Measurements from ENCODE around the gene COX7A1. TPM values are rescaled to one million over a fixed set of nuclear protein-coding genes. Genes with fewer than 3 reads are reported as not detected.
A peak's percentile ranks its signal among the peaks of the same experiment; 100 is the strongest.

COX7A1 gene
- total RNA-seq, 2 experiments from 2014 or later: not detected

- H3K9me3 ChIP-seq (ENCODE audit: control insufficient read depth in 1 of 2, insufficient read depth in 1 of 2, low read length in 2 of 2): no peaks in the 10 kb centered on the region
- TF ChIP-seq CTCF (IDR thresholded peaks at IDR 0.05): no peak
- Mint-ChIP-seq H3K27me3 (no peaks in the 10 kb centered on the region), H3K9me3 (no peaks in the 10 kb centered on the region), H3K4me3 (peak overlapping the region; percentile 94), H3K36me3 (ENCODE audit: low read depth) (peaks cover 74% of the 10 kb centered on the region), H3K4me1 (ENCODE audit: low read depth) (peaks cover 45% of the 10 kb centered on the region), H3K27ac (peak overlapping the region; percentile 94)
- intact Hi-C loops (cut with DNase I, micrococcal nuclease): loop anchor here (5.0 to 10.0 kb wide), 6 partner anchors 371 to 1791 kb away; partner anchors contain the start of genes IGFLR1 (in 1 of the 2), LIN37 (in 1 of the 2), PSENEN (in 1 of the 2) and SIPA1L3 (in 1 of the 2)
- no peaks in the 10 kb centered on the region for H3K27me3 ChIP-seq (ENCODE audit: control insufficient read depth in 1 of 2, insufficient read depth in 2 of 2, low read length in 2 of 2)
- H3K4me1 ChIP-seq (ENCODE audit: insufficient read depth, low read length): peaks cover 40% of the 10 kb centered on the region
- POLR2A ChIA-PET: interaction anchor here (0.9 to 3.4 kb wide), 6 partner anchors 11 to 213 kb away, joined by 3 to 51 read pairs (median 14); partner anchors contain the start of genes CAPNS1 and THAP8
- H3K36me3 ChIP-seq (ENCODE audit: insufficient read depth, low read length): peaks cover 51% of the 10 kb centered on the region
- ATAC-seq (ENCODE audit: poor library complexity): no peak
- peak overlapping the region; percentile 87 to 92 for H3K27ac ChIP-seq (ENCODE audit: low read depth in 1 of 2, low read length in 2 of 2)
- H3K4me3 ChIP-seq (ENCODE audit: low read length): peak overlapping the region; percentile 97
- CTCF ChIA-PET: interaction anchor here (5.1 kb wide), 1 partner anchor 12 kb away, joined by 29 read pairs; no protein-coding TSS in a partner anchor
- DNase-seq: no peak
Observed at GRCh38 chr19:36116344-36116637, 36.0 kb downstream of the COX7A1 start.

- Mint-ChIP-seq H3K4me1 (ENCODE audit: low read depth) (peaks cover 45% of the 10 kb centered on the region), H3K9me3 (no peaks in the 10 kb centered on the region), H3K36me3 (ENCODE audit: low read depth) (peaks cover 73% of the 10 kb centered on the region), H3K27me3 (no peaks in the 10 kb centered on the region), H3K27ac (peak within 1 kb of the TSS; percentile 94), H3K4me3 (peak within 1 kb of the TSS; percentile 94)
- H3K4me1 ChIP-seq (ENCODE audit: insufficient read depth, low read length): peaks cover 40% of the 10 kb centered on the region
- CTCF ChIA-PET: interaction anchor here (0.6 to 5.1 kb wide), 4 partner anchors 12 to 421 kb away, joined by 3 to 29 read pairs (median 3); partner anchors contain the start of genes ZNF146 and ZNF565
- peak in 12 of 14 experiments; percentile 84 to 96 (median 89) for DNase-seq
- H3K27me3 ChIP-seq (ENCODE audit: control insufficient read depth in 1 of 2, insufficient read depth in 2 of 2, low read length in 2 of 2): no peaks in the 10 kb centered on the region
- POLR2A ChIA-PET: interaction anchor here (0.6 to 3.4 kb wide), 27 partner anchors 9 to 1933 kb away, joined by 3 to 51 read pairs (median 4); partner anchors contain the start of genes ALKBH6, APLP1, CAPNS1 and IGFLR1
- H3K36me3 ChIP-seq (ENCODE audit: insufficient read depth, low read length): peaks cover 50% of the 10 kb centered on the region
- no peak for TF ChIP-seq CTCF (IDR thresholded peaks at IDR 0.05)
- peak within 1 kb of the TSS; percentile 87 to 92 for H3K27ac ChIP-seq (ENCODE audit: low read depth in 1 of 2, low read length in 2 of 2)
- H3K9me3 ChIP-seq (ENCODE audit: control insufficient read depth in 1 of 2, insufficient read depth in 1 of 2, low read length in 2 of 2): no peaks in the 10 kb centered on the region
- intact Hi-C loops (cut with DNase I, micrococcal nuclease): loop anchor here (1.0 to 10.0 kb wide), 9 partner anchors 12 to 1792 kb away; partner anchors contain the start of genes ALKBH6 (in 1 of the 2), CAPNS1 (in 1 of the 2), IGFLR1 (in 1 of the 2) and LIN37 (in 1 of the 2)
- H3K4me3 ChIP-seq (ENCODE audit: low read length): peak within 1 kb of the TSS; percentile 97
- peak; percentile 47 for ATAC-seq (ENCODE audit: poor library complexity)
Observed at GRCh38 chr19:36115453-36116343, 36.5 kb downstream of the COX7A1 start, which contains the start of gene TBCB. Gene TBCB, plus strand, starts transcription at chr19:36115468. Its CDS starts 93 bp downstream, at chr19:36115561.

GRCh38 chr19:36114721-36115452 lies 37.4 kb downstream of the COX7A1 start, which contains the start of gene POLR2I:
Gene POLR2I, minus strand, starts transcription at chr19:36114875. Its CDS starts 19 bp downstream, at chr19:36114856.
- peak within 1 kb of the TSS; percentile 94 for H3K4me3 Mint-ChIP-seq
- peak within 1 kb of the TSS; percentile 94 for H3K27ac Mint-ChIP-seq
- Histone ChIP-seq H3K36me3 (ENCODE audit: insufficient read depth, low read length) (peaks cover 42% of the 10 kb centered on the region), H3K4me3 (ENCODE audit: low read length) (peak within 1 kb of the TSS; percentile 97), H3K27me3 (ENCODE audit: control insufficient read depth in 1 of 2, insufficient read depth in 2 of 2, low read length in 2 of 2) (no peaks in the 10 kb centered on the region), H3K4me1 (ENCODE audit: insufficient read depth, low read length) (peaks cover 40% of the 10 kb centered on the region), H3K27ac (ENCODE audit: low read depth in 1 of 2, low read length in 2 of 2) (peak within 1 kb of the TSS; percentile 87 to 92), H3K9me3 (ENCODE audit: control insufficient read depth in 1 of 2, insufficient read depth in 1 of 2, low read length in 2 of 2) (no peaks in the 10 kb centered on the region)
- no peak for TF ChIP-seq CTCF (IDR thresholded peaks at IDR 0.05)
- ATAC-seq (ENCODE audit: poor library complexity) (peak; percentile 86), DNase-seq (peak; percentile 96 to 100 (median 99))
- CTCF ChIA-PET: interaction anchor here (0.5 to 5.1 kb wide), 5 partner anchors 13 to 739 kb away, joined by 3 to 29 read pairs (median 3); partner anchors contain the start of genes ZNF146 and ZNF565
- POLR2A ChIA-PET: interaction anchor here (0.6 to 3.4 kb wide), 26 partner anchors 9 to 1934 kb away, joined by 3 to 51 read pairs (median 4); partner anchors contain the start of genes ALKBH6, APLP1, CAPNS1 and IGFLR1
- peaks cover 42% of the 10 kb centered on the region for H3K4me1 Mint-ChIP-seq (ENCODE audit: low read depth)
- peaks cover 65% of the 10 kb centered on the region for H3K36me3 Mint-ChIP-seq (ENCODE audit: low read depth)
- intact Hi-C loops (cut with DNase I, micrococcal nuclease): loop anchor here (1.0 to 10.0 kb wide), 13 partner anchors 12 to 1792 kb away; partner anchors contain the start of genes ALKBH6 (in 1 of the 2), CAPNS1 (in 1 of the 2), IGFLR1 (in 1 of the 2) and LIN37 (in 1 of the 2)
- H3K27me3 Mint-ChIP-seq: no peaks in the 10 kb centered on the region
- no peaks in the 10 kb centered on the region for H3K9me3 Mint-ChIP-seq

All from CD4-positive, alpha-beta T cell (primary cell).